ENCODE measurements around the gene LIMD2. TPM values are rescaled to one million over a fixed set of nuclear protein-coding genes. Genes with fewer than 3 reads are reported as not detected.

Gene LIMD2
- total and polyA plus RNA-seq, 2 of the 4 experiments (the other 2 are of a cell fraction), result 4.5 to 21.7 TPM

- Histone ChIP-seq H3K9me3 (ENCODE audit: control insufficient read depth, insufficient read depth, low read length) (no peaks in the 10 kb centered on the region), H3K4me1 (ENCODE audit: control insufficient read depth, insufficient read depth, low read length) (peaks cover 10% of the 10 kb centered on the region), H3K9ac (ENCODE audit: low read depth, low read length) (no peak overlapping the region), H4K20me1 (ENCODE audit: insufficient read depth, low read length) (peaks cover 3% of the 10 kb centered on the region; the same call in 1 of the 2 replicates), H3K27me3 (ENCODE audit: control insufficient read depth, insufficient read depth, low read length) (no peaks in the 10 kb centered on the region), H3K9me1 (ENCODE audit: insufficient read depth, low read length) (0 out of 2 replicates have a peak, but pooled peaks cover 4% of the 10 kb centered on the region), H4K5ac (ENCODE audit: low read depth, low read length) (peak overlapping the region; percentile 10; the same call in 1 of the 2 replicates), H2AFZ (replicated peaks; ENCODE audit: low read length, poor library complexity) (peak overlapping the region; percentile 44), H4K8ac (ENCODE audit: low read depth in 2 of 2, low read length in 2 of 2) (peak overlapping the region in 1 of 2 experiments; percentile 55; a peak in 1 of 4 replicates), H3K27ac (ENCODE audit: insufficient read depth, low read length) (no peak overlapping the region), H2BK120ac (ENCODE audit: low read depth, low read length) (no peak overlapping the region), H4K91ac (ENCODE audit: insufficient read depth, low read depth, low read length) (no peak overlapping the region), H3K79me1 (ENCODE audit: low read depth in 1 of 2, low read length in 2 of 2) (peaks cover 0 to 3% of the 10 kb centered on the region in 2 experiments; a peak in 1 of 4 replicates), H2AK9ac (replicated peaks; ENCODE audit: low read depth, low read length, poor library complexity) (peak overlapping the region; percentile 65), H2BK5ac (ENCODE audit: low read depth, low read length, poor library complexity, severe bottlenecking) (no peak overlapping the region), H3K4me2 (ENCODE audit: low read depth, low read length) (peak overlapping the region; percentile 5; the same call in 1 of the 2 replicates), H3K56ac (ENCODE audit: extremely low read depth, insufficient read depth, low read length) (no peak overlapping the region), H3K14ac (replicated peaks; ENCODE audit: low read depth, low read length) (no peak overlapping the region; the same call in 1 of the 2 replicates), H3K4ac (ENCODE audit: low read depth, low read length) (no peak overlapping the region; the same call in 1 of the 2 replicates), H2AK5ac (ENCODE audit: low read depth, low read length) (no peak overlapping the region; the same call in 1 of the 2 replicates), H3K23ac (ENCODE audit: low read depth, low read length) (no peak overlapping the region; the same call in 1 of the 2 replicates), H3K4me3 (ENCODE audit: insufficient read depth, low read depth, low read length) (no peak overlapping the region), H3K18ac (ENCODE audit: low read depth, low read length) (no peak overlapping the region), H2BK20ac (ENCODE audit: low read depth, low read length) (no peak overlapping the region), H3K36me3 (ENCODE audit: control insufficient read depth, insufficient read depth, low read length) (peaks cover 4% of the 10 kb centered on the region), H2BK15ac (ENCODE audit: low read depth, low read length) (no peak overlapping the region)
- WGBS, 2 experiments (ENCODE audit: extremely low coverage in 2 of 2, insufficient read length in 1 of 2), result 76% methylated on average over 4 of the region's 6 CpGs; no CpG with 5 or more reads in 1 of the 2 experiments
- TF ChIP-seq BHLHE40 (IDR thresholded peaks at IDR 0.05; ENCODE audit: low read depth, low read length) (peak; percentile 8; the same call in 1 of the 2 replicates), RFX5 (IDR thresholded peaks at IDR 0.05; ENCODE audit: low read depth, low read length) (no peak)
- ChIA-PET CTCF (no interaction called here), POLR2A (ENCODE audit: unreplicated experiment) (no interaction called here)
- ATAC-seq (ENCODE audit: low read depth), result peak; percentile 89
- intact Hi-C loops (cut with micrococcal nuclease), result loop anchor here (5.0 kb wide), 1 partner anchor 49 kb away; no protein-coding TSS in a partner anchor
- peak; percentile 83 for DNase-seq
- dilution Hi-C loops (cut with HindIII; ENCODE audit: low sequenced_read_pairs, unreplicated experiment), result no loop called here
- BruUV-seq (replicated peaks), result no TSS peak
- in situ Hi-C loops (cut with MboI; ENCODE audit: low sequenced_read_pairs), result no loop called here
Measured at GRCh38 chr17:63675607-63676546, 24.0 kb downstream of the LIMD2 start.
